Measurements from ENCODE around the gene MLXIPL.
A peak's percentile ranks its signal among the peaks of the same experiment; 100 is the strongest.
"Not testable (repeated sequence)": the region's sequence is repeated elsewhere in the genome, so short reads cannot be mapped to it uniquely, and the experiment has no call there.

MLXIPL gene

DNA sequence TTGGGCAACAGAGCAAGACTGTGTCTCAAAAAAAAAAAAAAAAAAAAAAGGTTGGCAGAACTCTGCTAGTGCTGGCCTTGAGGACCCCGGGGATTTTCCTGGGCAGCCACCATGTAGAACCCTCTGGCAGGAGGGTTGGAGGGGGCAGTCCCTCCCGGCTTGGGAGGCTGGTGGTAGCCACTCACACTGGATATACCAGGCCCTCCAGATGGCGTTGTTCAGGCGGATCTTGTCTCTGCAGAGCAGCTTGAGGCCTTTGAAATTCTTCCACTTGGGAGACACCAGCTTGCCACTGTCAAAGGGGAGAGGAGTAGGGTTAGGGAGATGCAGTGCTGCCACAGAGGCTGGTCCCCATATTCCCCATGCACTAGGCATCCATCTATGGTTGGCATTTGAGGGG is 8.4 kb downstream of the MLXIPL start:
- FAIRE-seq, result no peak
- DNase-seq (ENCODE audit: insufficient read length, low spot score), result no peak

GRCh38 chr7:73614937-73615336 is 9.4 kb downstream of the MLXIPL start:
- FAIRE-seq; DNase-seq (ENCODE audit: insufficient read length, low spot score): not testable (repeated sequence)

- FAIRE-seq, result no peak
These were observed 10.2 kb downstream of the MLXIPL start for GRCh38 chr7:73613954-73614735.

DNA sequence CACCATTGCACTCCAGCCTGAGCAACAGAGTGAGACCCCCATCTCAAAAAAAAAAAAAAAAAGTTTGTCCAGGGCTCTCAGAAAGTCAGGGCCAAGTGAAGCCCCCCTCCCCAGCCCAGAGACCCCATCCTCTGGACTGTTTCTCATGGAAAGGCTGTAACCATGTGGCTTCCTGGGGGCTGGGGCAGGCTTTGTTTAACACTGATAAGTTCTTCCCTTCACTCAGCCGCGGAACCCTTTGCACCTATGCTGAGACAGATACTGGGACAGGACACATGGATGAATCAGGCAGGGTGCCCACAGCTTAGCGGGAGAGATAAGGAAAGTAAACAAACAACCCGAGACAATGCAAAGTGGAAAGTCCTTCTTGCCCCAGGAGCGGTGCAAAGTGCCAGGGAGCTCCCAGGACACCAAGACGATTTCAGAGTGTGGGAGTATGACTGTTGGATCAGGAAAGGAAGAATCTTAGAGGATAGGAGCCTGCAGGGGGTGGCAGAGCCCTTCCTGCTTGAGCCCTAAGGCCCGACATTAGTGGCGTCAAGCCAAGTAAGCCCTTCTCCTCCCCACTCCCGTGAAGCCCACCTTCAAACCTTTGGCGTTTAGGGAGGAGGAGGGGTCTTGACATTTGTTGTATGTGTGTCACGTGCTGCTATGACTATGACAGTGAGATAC is 11.6 kb downstream of the MLXIPL start:
- no peak for FAIRE-seq
- DNase-seq (ENCODE audit: insufficient read length, low spot score), result no peak

More at GRCh38 chr7:73613954-73614735, 10.2 kb downstream of the MLXIPL start:
- no peak for DNase-seq (ENCODE audit: insufficient read length, low spot score)

GRCh38 chr7:73611017-73611555 is 13.2 kb downstream of the MLXIPL start:
- no peak for FAIRE-seq

DNA sequence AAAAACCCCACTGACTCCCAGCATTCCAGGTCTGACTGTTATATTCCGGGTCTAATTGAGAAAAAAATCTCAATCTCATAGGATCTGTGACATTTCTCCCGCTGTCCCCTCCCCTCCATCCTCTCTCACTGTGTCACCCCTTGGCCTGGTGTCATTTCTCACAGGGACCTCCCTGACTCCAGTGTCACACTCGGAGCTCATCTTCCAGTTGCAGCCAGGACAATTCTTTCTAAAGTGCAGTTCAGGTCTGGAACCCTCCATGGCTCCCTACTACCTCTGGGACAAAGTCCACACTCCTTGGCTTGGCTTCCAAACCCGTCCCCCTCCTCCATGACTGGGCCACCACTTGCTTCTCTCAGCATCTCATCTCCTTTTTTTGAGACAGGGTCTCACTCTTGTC is 14.2 kb downstream of the MLXIPL start:
- FAIRE-seq (no peak), DNase-seq (ENCODE audit: insufficient read length, low spot score) (no peak)

More at GRCh38 chr7:73611017-73611555, 13.2 kb downstream of the MLXIPL start:
- no peak for DNase-seq (ENCODE audit: insufficient read length, low spot score)

- FAIRE-seq; DNase-seq (ENCODE audit: insufficient read length, low spot score): not testable (repeated sequence)
These were observed 16.7 kb downstream of the MLXIPL start for GRCh38 chr7:73607692-73607983.

DNA sequence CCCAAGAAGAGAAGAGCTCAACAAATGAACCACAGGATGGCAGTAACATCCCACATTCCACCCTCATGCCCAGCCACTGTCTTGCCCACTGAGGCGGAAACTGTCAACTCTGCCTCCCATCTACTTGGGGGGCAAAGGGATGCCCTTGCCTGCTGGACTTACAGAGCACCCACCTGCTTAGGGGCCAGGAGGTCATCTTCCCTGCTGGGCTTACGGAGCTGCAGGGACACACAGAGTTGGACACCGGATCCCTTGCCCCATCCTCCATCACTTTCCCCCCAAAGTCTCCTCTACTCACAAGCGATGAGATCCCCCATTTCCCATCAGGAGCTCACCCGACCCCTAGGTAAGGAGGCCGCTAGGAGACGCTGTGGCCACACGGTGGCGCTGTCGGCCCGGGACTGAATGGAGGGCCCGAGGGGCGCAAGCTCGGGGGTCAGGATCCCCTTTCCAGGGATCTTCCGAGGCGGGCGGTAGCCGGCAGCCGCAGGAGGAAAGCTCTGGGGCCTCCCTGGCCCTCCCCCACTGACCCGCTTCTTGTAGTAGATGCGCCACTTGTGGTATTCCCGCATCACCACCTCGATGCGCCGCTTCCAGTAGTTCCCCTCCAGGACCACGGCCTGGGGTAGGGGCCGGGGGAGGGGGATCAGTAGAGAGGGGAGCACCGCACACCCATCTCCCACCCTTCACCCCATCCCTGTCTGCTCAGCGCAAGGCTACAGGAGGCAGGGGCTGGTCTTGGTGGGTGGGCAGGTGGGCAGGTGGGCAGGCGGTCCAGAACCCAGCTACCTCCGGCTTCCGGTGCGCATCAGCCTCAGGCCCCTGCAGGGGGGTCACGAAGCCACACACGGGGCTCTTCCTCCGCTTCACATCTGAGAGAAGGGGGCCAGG is 17.3 kb downstream of the MLXIPL start:
- DNase-seq (ENCODE audit: insufficient read length, low spot score), result peak; percentile 59
- no peak for FAIRE-seq

DNA sequence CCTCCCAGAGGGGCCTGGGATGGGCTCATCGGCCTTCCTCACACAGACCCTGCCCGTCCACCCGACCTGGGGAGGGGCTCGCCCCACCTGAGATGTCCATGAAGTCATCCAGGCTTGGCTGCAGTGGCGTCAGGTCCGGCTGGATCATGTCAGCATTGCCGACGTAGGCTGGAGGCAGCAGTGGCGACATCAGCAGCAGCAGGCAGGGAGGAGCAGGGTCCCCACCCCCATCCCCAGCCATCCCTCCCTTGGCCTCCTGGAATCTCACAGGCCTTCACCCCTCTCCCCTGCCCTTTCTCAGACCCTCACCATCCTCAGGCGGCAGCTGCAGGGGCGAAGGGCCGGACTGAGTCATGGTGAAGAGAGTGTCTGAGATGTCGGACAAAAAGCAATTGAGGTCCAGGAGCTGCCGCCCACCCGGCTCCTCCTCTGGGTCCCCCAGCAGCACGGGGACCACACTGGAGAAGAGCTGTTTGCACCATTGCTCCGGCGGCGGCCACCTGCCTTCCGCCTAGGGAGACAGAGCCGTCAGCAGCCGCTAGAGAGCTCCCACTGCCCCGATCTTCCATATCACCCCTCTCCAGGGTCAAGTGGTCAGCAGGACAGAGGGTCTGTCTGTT is 18.6 kb downstream of the MLXIPL start:
- DNase-seq (ENCODE audit: insufficient read length, low spot score), result no peak
- FAIRE-seq, result no peak

GRCh38 chr7:73602721-73603651 is 21.3 kb downstream of the MLXIPL start:
- no peak for DNase-seq (ENCODE audit: insufficient read length, low spot score)
- no peak for FAIRE-seq

- DNase-seq (ENCODE audit: insufficient read length, low spot score) (no peak), FAIRE-seq (no peak)
These were observed 24.4 kb downstream of the MLXIPL start for GRCh38 chr7:73599916-73600315.

- no peak for FAIRE-seq
- no peak for DNase-seq (ENCODE audit: insufficient read length, low spot score)
These were observed 25.0 kb downstream of the MLXIPL start for GRCh38 chr7:73599151-73599882.

- FAIRE-seq, result no peak
These were observed 26.1 kb downstream of the MLXIPL start for GRCh38 chr7:73597978-73598782.

DNA sequence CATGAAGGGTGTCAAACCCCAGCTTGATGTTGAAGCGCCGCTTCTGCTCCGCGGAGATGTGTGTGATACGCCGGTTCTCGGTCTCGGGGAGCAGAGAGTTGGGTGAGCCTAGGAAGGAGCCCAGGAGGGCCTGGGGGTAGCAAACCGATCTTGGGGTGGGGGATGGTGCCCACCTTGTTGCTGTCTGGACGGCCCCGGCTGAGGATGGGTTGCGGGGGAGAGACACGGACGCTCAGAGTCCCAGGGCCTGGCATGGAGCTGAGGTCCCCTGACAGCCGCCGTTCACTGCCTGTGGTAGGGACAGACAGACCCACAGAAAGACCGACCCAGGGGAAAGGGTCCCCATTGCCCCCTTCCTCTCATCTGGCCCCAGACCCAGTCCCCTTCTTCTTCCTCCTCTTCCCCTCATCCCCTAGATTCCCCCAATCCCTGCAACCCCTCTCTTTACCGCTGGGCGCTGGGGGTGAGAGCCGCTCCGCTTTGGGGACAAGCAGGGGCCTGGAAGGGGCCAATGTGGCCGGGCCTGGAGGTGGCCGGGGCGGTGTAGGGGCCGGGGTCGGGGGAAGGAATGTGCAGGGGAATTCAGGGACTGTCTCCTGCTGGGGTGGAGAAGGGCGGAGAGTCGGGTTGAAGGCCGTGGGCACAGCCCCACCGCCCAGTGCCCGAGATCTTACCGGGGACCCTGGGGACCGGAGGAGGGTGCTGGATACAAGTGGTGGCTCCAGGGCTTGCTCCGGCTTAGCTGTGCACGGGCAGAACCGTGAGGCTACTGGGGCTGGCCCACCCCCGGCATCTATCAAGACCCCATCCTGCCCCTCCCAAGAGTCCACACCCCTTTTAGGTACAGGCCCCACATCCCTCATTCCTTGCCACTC is 27.9 kb downstream of the MLXIPL start:
- no peak for FAIRE-seq

More at GRCh38 chr7:73597978-73598782, 26.1 kb downstream of the MLXIPL start:
- no peak for DNase-seq (ENCODE audit: insufficient read length, low spot score)

GRCh38 chr7:73595358-73595757 is 29.0 kb downstream of the MLXIPL start:
- no peak for FAIRE-seq

More for the DNA sequence above, 27.9 kb downstream of the MLXIPL start:
- no peak for DNase-seq (ENCODE audit: insufficient read length, low spot score)

DNA sequence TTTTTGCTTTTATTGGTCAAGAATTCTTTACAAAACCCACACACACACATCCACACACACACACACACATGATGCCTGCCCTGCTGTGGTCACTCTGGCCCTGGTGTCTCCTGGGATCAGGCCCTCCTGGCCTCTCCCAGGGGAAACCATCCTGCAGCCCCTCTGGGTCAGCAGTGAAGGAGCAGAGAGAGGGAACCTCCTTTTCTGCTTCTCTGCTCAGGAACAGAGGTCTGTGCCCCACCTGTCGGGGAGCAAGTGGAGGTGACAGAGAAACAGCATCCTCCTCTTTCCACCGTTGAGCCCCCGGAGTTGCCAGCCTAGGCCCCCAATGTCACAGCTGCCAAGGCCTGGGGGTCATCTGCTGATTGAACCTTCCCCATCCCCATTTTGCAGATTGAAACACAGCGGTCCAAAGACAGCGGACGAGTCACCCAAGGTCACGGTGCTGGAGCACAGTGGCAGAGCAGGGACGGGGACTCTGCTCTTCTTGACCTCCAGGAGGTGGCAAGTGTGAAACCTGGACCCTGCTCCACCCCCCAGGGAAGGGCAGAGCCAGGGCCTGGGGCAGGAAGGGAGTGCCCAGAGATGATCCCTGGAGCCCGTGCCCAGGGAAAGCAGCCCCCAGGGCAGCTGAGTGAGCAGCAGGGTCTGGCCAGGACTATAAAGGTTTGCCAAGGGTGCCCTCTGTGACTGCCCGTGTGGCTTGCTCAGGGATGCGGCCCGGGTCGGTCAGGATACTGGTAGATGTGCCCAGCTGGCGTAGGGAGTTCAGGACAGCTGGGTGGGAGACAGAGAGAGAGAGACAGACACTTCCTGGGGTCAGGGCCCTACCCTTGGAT is 30.9 kb downstream of the MLXIPL start:
- FAIRE-seq (no peak), DNase-seq (ENCODE audit: insufficient read length, low spot score) (no peak)

More at GRCh38 chr7:73595358-73595757, 29.0 kb downstream of the MLXIPL start:
- no peak for DNase-seq (ENCODE audit: insufficient read length, low spot score)
